GM12878 (cell line): Measurements from ENCODE around the gene ARFGAP3. TPM values are rescaled to one million over a fixed set of nuclear protein-coding genes. Genes with fewer than 3 reads are reported as not detected.

ENCODE experiments used
- ATAC-seq: fragments of 200-7000 bp; cut with Tn5 transposase; 3 replicates; pipeline ENCODE4 v1.9.1; 2020; ENCODE audit warnings: mild to moderate bottlenecking, moderate library complexity
- BruUV-seq: library from RNA; stranded (reverse); fragments of 400-500 nt; replicated peaks from 2 replicates; lab custom pipeline; 2021; lab: Mats Ljungman, UMichigan
- CTCF ChIA-PET: fragments of 300-600 bp; sonication (Branson Sonifier 250); formaldehyde crosslinking; extraction: SDS; loops from one replicate; lab custom pipeline; 2021; ENCODE audit warnings: inconsistent platforms; lab: Yijun Ruan, JAX
- POLR2A ChIA-PET: fragments of 350-600 bp; formaldehyde crosslinking; extraction: SDS; loops from one replicate; lab custom pipeline; 2021; ENCODE audit warnings: inconsistent platforms; lab: Charles Lee
- RAD21 ChIA-PET: fragments of 300-600 bp; sonication (Branson Sonifier 250); formaldehyde crosslinking; loops from one replicate; lab custom pipeline; 2023; ENCODE audit warnings: antibody characterized with exemption; ENCODE audit not compliant: unreplicated experiment; lab: Charles Lee
- SMC1A ChIA-PET: fragments of 300-600 bp; sonication (Branson Sonifier 250); formaldehyde crosslinking; loops from one replicate; lab custom pipeline; 2023; ENCODE audit not compliant: unreplicated experiment, uncharacterized antibody; lab: Charles Lee
- DNase-seq: peaks from one replicate; pipeline ENCODE4 v3.0.0-alpha.2; 2011; ENCODE audit warnings: low read depth, low spot score
- FAIRE-seq: peaks from 3 replicates; lab custom pipeline; 2011; peaks lifted over from hg19 to GRCh38; lab: Jason Lieb, UNC
- H2AFZ ChIP-seq: 2 replicates; pipeline ENCODE4 v1.6.0; 2011; ENCODE audit warnings: low read depth, low read length, control low read depth; ENCODE audit not compliant: control insufficient read depth
- H3K27ac ChIP-seq: 2 replicates; pipeline ENCODE4 v1.5.1; 2011; ENCODE audit warnings: control low read depth; ENCODE audit not compliant: control insufficient read depth, insufficient read depth
- H3K27me3 ChIP-seq, 2 experiments: replicated peaks in 1 of 2; 2 replicates each; pipeline versions ENCODE4 v1.6.0 to v1.6.1; 2011; ENCODE audit warnings: low read length in 1 of 2; ENCODE audit not compliant: control insufficient read depth in 2 of 2, insufficient read depth in 2 of 2
- H3K36me3 ChIP-seq, 2 experiments: 2 replicates each; pipeline ENCODE4 v1.5.1; 2011; ENCODE audit warnings: low read length in 1 of 2; ENCODE audit not compliant: control insufficient read depth in 2 of 2, insufficient read depth in 2 of 2
- H3K4me1 ChIP-seq: 2 replicates; pipeline ENCODE4 v1.6.1; 2011; ENCODE audit warnings: mild to moderate bottlenecking, low read length, moderate library complexity, mixed read lengths; ENCODE audit not compliant: control insufficient read depth, insufficient read depth
- H3K4me2 ChIP-seq: 2 replicates; pipeline ENCODE4 v1.6.0; 2011; ENCODE audit warnings: control low read depth; ENCODE audit not compliant: control insufficient read depth, insufficient read depth
- H3K4me3 ChIP-seq: fragments of 200-600 bp; sonication (generic); 2 replicates; pipeline ENCODE4 v1.5.1; 2016
- H3K79me2 ChIP-seq: 2 replicates; pipeline ENCODE4 v1.6.0; 2011; ENCODE audit warnings: low read length; ENCODE audit not compliant: control insufficient read depth, insufficient read depth
- H3K9ac ChIP-seq: 2 replicates; pipeline ENCODE4 v1.8.0; 2011; ENCODE audit warnings: low read length, control low read depth, mixed read lengths; ENCODE audit not compliant: control insufficient read depth, insufficient read depth
- H3K9me3 ChIP-seq: replicated peaks from 3 replicates; pipeline ENCODE4 v1.5.1; 2011; ENCODE audit warnings: mild to moderate bottlenecking, low read length; ENCODE audit not compliant: control insufficient read depth, insufficient read depth
- H4K20me1 ChIP-seq: 2 replicates; pipeline ENCODE4 v1.6.0; 2011; ENCODE audit not compliant: control insufficient read depth, insufficient read depth
- CREB1 ChIP-seq: IDR thresholded peaks from 2 replicates; pipeline ENCODE4 v1.6.1; 2012; ENCODE audit warnings: low read depth, mild to moderate bottlenecking, inconsistent platforms
- CTCF ChIP-seq, 3 experiments: IDR thresholded peaks in 2 of 3; conservative IDR thresholded peaks in 1 of 3; 2 replicates each; pipeline ENCODE4 v1.5.1; 2011; ENCODE audit warnings: low read depth in 3 of 3, low read length in 3 of 3, mild to moderate bottlenecking in 3 of 3, control low read depth in 2 of 3, moderate library complexity in 2 of 3, inconsistent platforms in 1 of 3, mixed read lengths in 1 of 3; ENCODE audit not compliant: control insufficient read depth in 2 of 3, insufficient read depth in 1 of 3; ENCODE audit errors: extremely low read depth in 1 of 3
- IKZF2 ChIP-seq, 2 experiments: fragments of 450-650 bp; IDR thresholded peaks; 2 replicates each; pipeline ENCODE4 v1.6.1; 2017; ENCODE audit warnings: mild to moderate bottlenecking in 2 of 2, moderate library complexity in 2 of 2
- IRF4 ChIP-seq: IDR thresholded peaks from 2 replicates; pipeline ENCODE4 v1.6.1; 2011; ENCODE audit warnings: low read depth, low read length
- JUNB ChIP-seq: IDR thresholded peaks from 2 replicates; pipeline ENCODE4 v1.6.1; 2016; ENCODE audit warnings: antibody characterized with exemption, mild to moderate bottlenecking
- KDM1A ChIP-seq: fragments of 200-600 bp; sonication (generic); IDR thresholded peaks from 2 replicates; pipeline ENCODE4 v1.6.1; 2016; ENCODE audit warnings: borderline replicate concordance
- NFXL1 ChIP-seq: fragments of 450-650 bp; IDR thresholded peaks from 2 replicates; pipeline ENCODE4 v1.6.1; 2017; ENCODE audit warnings: antibody characterized with exemption, mild to moderate bottlenecking, borderline replicate concordance
- POU2F2 ChIP-seq: IDR thresholded peaks from 3 replicates; pipeline ENCODE4 v1.6.1; 2011; ENCODE audit warnings: low read depth, mild to moderate bottlenecking, low read length, borderline replicate concordance
- RBBP5 ChIP-seq: fragments of 200-600 bp; sonication (generic); conservative IDR thresholded peaks from 2 replicates; pipeline ENCODE4 v1.6.1; 2016
- USF2 ChIP-seq: IDR thresholded peaks from 2 replicates; pipeline ENCODE4 v1.6.1; 2011; ENCODE audit warnings: low read depth, low read length, improper control_type of control experiment, borderline replicate concordance
- ZNF274 ChIP-seq: IDR thresholded peaks from one replicate; pipeline ENCODE4 v1.8.0; 2011; ENCODE audit not compliant: insufficient read length, insufficient read depth
- WGBS: methylation state at CpG from one replicate; pipeline ENCODE4 v1.1.6; 2016; ENCODE audit warnings: low lambda C conversion rate; ENCODE audit not compliant: insufficient replicate concordance, insufficient coverage; ENCODE audit errors: missing lambda C conversion rate; 5-methylcytosine and 5-hydroxymethylcytosine counted together
- in situ Hi-C: fragments of 300-500 bp; cut with MboI; formaldehyde crosslinking; loops from 9 replicates; pipeline ENCODE4 v1.14.3; 2018; ENCODE audit warnings: mixed read lengths
- intact Hi-C: fragments of 100-400 bp; cut with micrococcal nuclease; formaldehyde crosslinking; loops from one replicate; pipeline ENCODE4 v1.14.2; 2022; ENCODE audit not compliant: unreplicated experiment
- polyA plus RNA-seq, 11 experiments: library from polyadenylated mRNA; depleted of rRNA in 4 of 11; unstranded in 6 of 11; stranded (reverse) in 5 of 11; fragments of >200 nt; fragmentation: Nextera tagmentation in 4 of 11; fragmentation: Illumina TruSeq in 1 of 11; extraction: Ambion mirVana in 4 of 11; extraction: Trizol in 1 of 11; gene quantifications; 1 replicate in 1 of 11; 2 replicates in 10 of 11; pipeline versions ENCODE4 v1.2.1 to v1.2.3, GENCODE V29; 2011 to 2016; ENCODE audit warnings: inconsistent platforms in 2 of 11, missing spikeins in 2 of 11, low read depth in 1 of 11
- total RNA-seq, 4 experiments: library from RNA; depleted of rRNA in 3 of 4; stranded (reverse); fragments of >200 nt in 3 of 4; fragmentation: Illumina TruSeq in 1 of 4; extraction: Trizol in 1 of 4; gene quantifications; 2 replicates each; pipeline versions ENCODE4 v1.2.1 to v1.2.3, GENCODE V29; 2013 to 2021

The ARFGAP3 gene
- total and polyA plus RNA-seq, 10 of the 15 experiments (the other 5 are each of a cell fraction or from before 2014, with no cell fraction given) = 29.7 to 50.8 (median 39.5) TPM

- no peak for ATAC-seq
- intact Hi-C loops (no loop called here), in situ Hi-C loops (no loop called here)
- Histone ChIP-seq H3K36me3 (peaks cover 36 to 55% of the 10 kb centered on the region in 2 experiments), H3K4me1 (no peaks in the 10 kb centered on the region), H3K27ac (no peak overlapping the region), H3K79me2 (no peaks in the 10 kb centered on the region), H3K9me3 (no peaks in the 10 kb centered on the region), H3K4me3 (no peak overlapping the region), H3K9ac (no peak overlapping the region), H3K4me2 (no peak overlapping the region), H3K27me3 (no peaks in the 10 kb centered on the region), H4K20me1 (no peaks in the 10 kb centered on the region), H2AFZ (no peak overlapping the region)
- SMC1A ChIA-PET = interaction anchor here (1.8 kb wide), 1 partner anchor 14 kb away, joined by 6 read pairs; no protein-coding TSS in a partner anchor
- TF ChIP-seq IKZF2 (IDR thresholded peaks at IDR 0.05) (no peak), ZNF274 (no peak), IRF4 (no peak), RBBP5 (no peak), KDM1A (no peak), NFXL1 (no peak), CREB1 (no peak), POU2F2 (no peak), JUNB (no peak)
- no peak for DNase-seq
- FAIRE-seq = no peak
- no TSS peak for BruUV-seq
- 93% methylated on average over 12 of the region's 12 CpGs for WGBS
- POLR2A ChIA-PET = interaction anchor here (0.6 kb wide), 1 partner anchor 32 kb away, joined by 5 read pairs; no protein-coding TSS in a partner anchor
- RAD21 ChIA-PET = interaction anchor here (0.8 to 2.5 kb wide), 3 partner anchors 13 to 89 kb away, joined by 3 to 8 read pairs (median 3); no protein-coding TSS in a partner anchor
- CTCF ChIA-PET = interaction anchor here (1.1 to 1.6 kb wide), 2 partner anchors 14 to 153 kb away, joined by 3 to 8 read pairs; no protein-coding TSS in a partner anchor
Observed at GRCh38 chr22:42881298-42881697, 24.2 kb upstream of the ARFGAP3 start.

- H3K4me2 ChIP-seq = no peak overlapping the region
- H3K36me3 ChIP-seq = peaks cover 33 to 58% of the 10 kb centered on the region in 2 experiments
- no peak for FAIRE-seq
- H2AFZ ChIP-seq = no peak overlapping the region
- TF ChIP-seq USF2 = no peak
- 0 out of 6 replicates have a peak, but pooled peaks of 1 of the 3 experiments have one; percentile 14 for TF ChIP-seq CTCF (IDR thresholded peaks at IDR 0.05 in 2 of 3, conservative IDR thresholded peaks at IDR 0.05 in 1 of 3; ENCODE audit: control insufficient read depth in 2 of 3, extremely low read depth in 1 of 3, insufficient read depth in 1 of 3, low read depth in 3 of 3, low read length in 3 of 3)
- no peaks in the 10 kb centered on the region for H3K79me2 ChIP-seq
- H3K4me3 ChIP-seq = no peak overlapping the region
- WGBS = 88% methylated on average over 8 of the region's 8 CpGs
- SMC1A ChIA-PET = no interaction called here
- CTCF ChIA-PET = no interaction called here
- ATAC-seq = no peak
- H3K27me3 ChIP-seq = no peaks in the 10 kb centered on the region
- intact Hi-C loops (no loop called here), in situ Hi-C loops (no loop called here)
- H3K4me1 ChIP-seq = no peaks in the 10 kb centered on the region
- H3K9me3 ChIP-seq = no peaks in the 10 kb centered on the region
- POLR2A ChIA-PET = interaction anchor here (0.6 kb wide), 1 partner anchor 32 kb away, joined by 5 read pairs; no protein-coding TSS in a partner anchor
- BruUV-seq = no TSS peak
- no peak overlapping the region for H3K9ac ChIP-seq
- H3K27ac ChIP-seq = no peak overlapping the region
- RAD21 ChIA-PET = no interaction called here
- H4K20me1 ChIP-seq = no peaks in the 10 kb centered on the region
- DNase-seq = no peak
Observed at GRCh38 chr22:42880815-42881214, 23.7 kb upstream of the ARFGAP3 start.
